Thyroid gland (tissue), 4 donors: ENCODE results near the gene DENND1B. TPM values are rescaled to one million over a fixed set of nuclear protein-coding genes. Genes with fewer than 3 reads are reported as not detected.

Source experiments
- DNase-seq, 2 donors: peaks; one replicate each; pipeline ENCODE4 v3.0.0-alpha.2; 2019
- H3K27ac ChIP-seq, 3 donors: fragments of 200-600 bp; sonication (generic); 1 replicate in 2 of 3; 2 replicates in 1 of 3; pipeline ENCODE4 v1.5.1; 2016 to 2019; ENCODE audit warnings: mild to moderate bottlenecking in 1 of 3, moderate library complexity in 1 of 3
- H3K27me3 ChIP-seq: fragments of 200-600 bp; sonication (generic); one replicate; pipeline ENCODE4 v1.5.1; 2019
- H3K36me3 ChIP-seq, 2 donors: fragments of 200-600 bp; sonication (generic); one replicate each; pipeline ENCODE4 v1.5.1; 2016 to 2019
- H3K4me1 ChIP-seq, 2 donors: fragments of 200-600 bp; sonication (generic); one replicate each; pipeline ENCODE4 v1.5.1; 2017 to 2019
- H3K4me3 ChIP-seq, 3 donors: fragments of 200-600 bp; sonication (generic); replicated peaks in 1 of 3; 1 replicate in 2 of 3; 2 replicates in 1 of 3; pipeline ENCODE4 v1.5.1; 2016; ENCODE audit warnings: mild to moderate bottlenecking in 1 of 3
- H3K9me3 ChIP-seq: fragments of 200-600 bp; sonication (generic); one replicate; pipeline ENCODE4 v1.5.1; 2017
- CTCF ChIP-seq, 6 experiments: fragments of 200-600 bp in 3 of 6; fragments of 450-650 bp in 3 of 6; sonication (generic) in 3 of 6; IDR thresholded peaks; one replicate each; pipeline ENCODE4 v1.5.1; 2016 to 2019; ENCODE audit warnings: antibody characterized with exemption in 6 of 6, mild to moderate bottlenecking in 2 of 6, inconsistent platforms in 1 of 6, moderate library complexity in 1 of 6
- POLR2A ChIP-seq, 2 donors: fragments of 450-650 bp; IDR thresholded peaks; one replicate each; pipeline ENCODE4 v1.6.1; 2017; ENCODE audit warnings: antibody characterized with exemption in 2 of 2, mild to moderate bottlenecking in 2 of 2, moderate library complexity in 1 of 2
- WGBS, 2 donors: methylation state at CpG; one replicate each; pipeline ENCODE4 v1.1.5; 2017; 5-methylcytosine and 5-hydroxymethylcytosine counted together
- intact Hi-C: fragments of 100-400 bp; cut with DNase I; formaldehyde crosslinking; loops from one replicate; pipeline ENCODE4 v1.15.1; 2023
- total RNA-seq, 4 donors: library from RNA; depleted of rRNA; stranded (reverse); fragments of >200 nt; gene quantifications; one replicate each; pipeline ENCODE4 v1.2.3, GENCODE V29; 2016

DENND1B gene
- total RNA-seq, 4 donors from 2014 or later: 17.5 to 32.3 (median 27.8) TPM

GRCh38 chr1:197606168-197606845 lies 169.0 kb downstream of the DENND1B start:
- no peaks in the 10 kb centered on the region for H3K36me3 ChIP-seq
- H3K4me3 ChIP-seq: no peak overlapping the region
- WGBS, 2 donors: 96 to 97% methylated on average over 6 of the region's 6 CpGs
- no peak for TF ChIP-seq CTCF (IDR thresholded peaks at IDR 0.05)
- no peak for TF ChIP-seq POLR2A (IDR thresholded peaks at IDR 0.05)
- no peak for DNase-seq
- H3K9me3 ChIP-seq: no peaks in the 10 kb centered on the region
- intact Hi-C loops: no loop called here
- H3K4me1 ChIP-seq: no peaks in the 10 kb centered on the region
- no peak overlapping the region for H3K27ac ChIP-seq
- no peaks in the 10 kb centered on the region for H3K27me3 ChIP-seq

- no peak for DNase-seq
- 91 to 98% methylated on average over 1 of the region's 1 CpG for WGBS, 2 donors
- TF ChIP-seq POLR2A (IDR thresholded peaks at IDR 0.05): no peak
- TF ChIP-seq CTCF (IDR thresholded peaks at IDR 0.05): no peak
- H3K4me1 ChIP-seq: no peaks in the 10 kb centered on the region
- H3K4me3 ChIP-seq: no peak overlapping the region
- no peaks in the 10 kb centered on the region for H3K27me3 ChIP-seq
- no peak overlapping the region for H3K27ac ChIP-seq
- no peaks in the 10 kb centered on the region for H3K9me3 ChIP-seq
- intact Hi-C loops: no loop called here
- H3K36me3 ChIP-seq: no peaks in the 10 kb centered on the region
These were observed 171.0 kb downstream of the DENND1B start for GRCh38 chr1:197604302-197604701.

- DNase-seq: no peak
- Histone ChIP-seq H3K9me3 (no peaks in the 10 kb centered on the region), H3K4me3 (no peak overlapping the region), H3K27me3 (no peaks in the 10 kb centered on the region), H3K4me1 (no peaks in the 10 kb centered on the region), H3K27ac (no peak overlapping the region), H3K36me3 (no peaks in the 10 kb centered on the region)
- TF ChIP-seq CTCF (IDR thresholded peaks at IDR 0.05) (no peak), POLR2A (IDR thresholded peaks at IDR 0.05) (no peak)
- intact Hi-C loops: no loop called here
- 90 to 95% methylated on average over 3 of the region's 3 CpGs for WGBS, 2 donors
These were observed 174.5 kb downstream of the DENND1B start for GRCh38 chr1:197600751-197601150.

GRCh38 chr1:197599789-197600188 lies 175.5 kb downstream of the DENND1B start:
- no peak overlapping the region for H3K4me3 ChIP-seq
- WGBS, 2 donors: 90 to 94% methylated on average over 3 of the region's 3 CpGs
- no peak for DNase-seq
- TF ChIP-seq POLR2A (IDR thresholded peaks at IDR 0.05): no peak
- no peak for TF ChIP-seq CTCF (IDR thresholded peaks at IDR 0.05)
- intact Hi-C loops: no loop called here
- H3K27ac ChIP-seq: no peak overlapping the region
- H3K4me1 ChIP-seq: no peaks in the 10 kb centered on the region
- no peaks in the 10 kb centered on the region for H3K27me3 ChIP-seq
- no peaks in the 10 kb centered on the region for H3K9me3 ChIP-seq
- H3K36me3 ChIP-seq: no peaks in the 10 kb centered on the region

GRCh38 chr1:197598935-197599334 lies 176.3 kb downstream of the DENND1B start:
- H3K9me3 ChIP-seq: no peaks in the 10 kb centered on the region
- no peaks in the 10 kb centered on the region for H3K4me1 ChIP-seq
- intact Hi-C loops: no loop called here
- WGBS, 2 donors: 84 to 94% methylated on average over 1 of the region's 1 CpG
- H3K27me3 ChIP-seq: no peaks in the 10 kb centered on the region
- no peaks in the 10 kb centered on the region for H3K36me3 ChIP-seq
- TF ChIP-seq CTCF (IDR thresholded peaks at IDR 0.05) (no peak), POLR2A (IDR thresholded peaks at IDR 0.05) (no peak)
- no peak overlapping the region for H3K4me3 ChIP-seq
- no peak for DNase-seq
- H3K27ac ChIP-seq: no peak overlapping the region
